Stimulated activated CD8-positive, alpha-beta memory T cell treated with anti-CD3 and anti-CD28 coated beads, Interleukin-15, amount 100 ng/mL, for 4 hours (primary cell): Measurements from ENCODE around the gene RYK.

Source experiments
- DNase-seq, 2 donors: peaks; one replicate each; pipeline ENCODE4 v3.0.0-alpha.2; 2020; ENCODE audit warnings: low read depth in 2 of 2

RYK gene

DNA sequence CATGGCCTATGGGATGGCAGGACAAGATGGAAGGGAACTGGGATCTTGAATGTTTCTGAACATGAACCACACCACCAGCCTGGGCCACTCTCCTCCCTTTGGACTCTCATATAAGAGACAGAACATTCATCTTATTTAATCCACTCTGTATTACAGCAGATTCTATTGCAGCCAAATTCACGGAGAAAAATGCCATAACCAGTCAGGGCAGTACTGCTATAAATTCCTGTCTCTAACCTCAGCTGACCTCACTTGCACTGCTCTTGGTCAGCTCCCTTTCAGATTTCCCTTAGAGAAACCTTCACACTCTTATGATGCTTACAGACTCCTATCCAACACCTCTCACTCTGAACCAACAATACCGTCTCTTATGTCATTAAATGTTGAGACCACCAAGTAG is 101.4 kb downstream of the RYK start:
- DNase-seq: no peak

GRCh38 chr3:134148534-134148933 is 102.1 kb downstream of the RYK start:
- no peak for DNase-seq

DNA sequence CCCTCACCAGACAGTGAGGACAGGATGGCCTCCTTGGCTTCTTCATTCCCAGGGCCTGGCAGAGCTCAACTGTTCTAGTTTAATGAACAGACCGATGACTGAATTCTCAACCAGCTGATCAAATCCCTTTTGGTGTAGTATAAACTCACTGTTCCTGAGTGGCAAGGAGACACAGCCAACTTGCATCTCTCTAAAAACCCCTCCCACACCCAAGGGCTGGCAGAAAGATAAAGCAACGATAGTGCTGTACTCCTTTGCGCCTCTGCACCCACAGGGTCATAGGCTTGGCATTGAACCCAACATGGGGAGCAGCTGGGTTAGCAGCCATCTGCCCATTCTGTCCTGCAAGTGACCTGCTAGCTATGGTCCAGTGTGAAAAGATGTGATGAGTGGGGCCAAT is 103.2 kb downstream of the RYK start:
- DNase-seq: no peak

DNA sequence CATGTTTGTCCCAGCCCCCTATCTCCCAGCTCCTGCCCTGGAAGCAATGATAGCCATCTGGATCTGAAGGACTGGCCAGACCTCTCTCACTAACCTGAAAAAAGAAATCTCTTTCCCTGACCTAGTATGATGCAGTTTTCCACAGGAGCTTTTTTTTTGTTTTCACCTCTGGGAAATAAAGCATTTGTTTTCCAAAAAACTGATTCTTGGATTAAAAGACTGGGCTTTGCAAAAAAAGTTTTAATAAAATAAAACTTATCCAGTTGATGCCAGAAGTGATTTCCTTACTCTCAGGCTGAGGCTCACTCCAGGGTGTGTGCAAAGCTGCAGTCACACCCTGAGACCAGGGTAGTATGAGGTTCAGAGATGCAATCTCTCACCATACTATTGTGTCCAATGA is 104.0 kb downstream of the RYK start:
- no peak for DNase-seq

- DNase-seq: no peak
Observed at GRCh38 chr3:134145183-134145582, 105.5 kb downstream of the RYK start.

- no peak for DNase-seq
Observed at GRCh38 chr3:134144694-134145093, 106.0 kb downstream of the RYK start.

DNA sequence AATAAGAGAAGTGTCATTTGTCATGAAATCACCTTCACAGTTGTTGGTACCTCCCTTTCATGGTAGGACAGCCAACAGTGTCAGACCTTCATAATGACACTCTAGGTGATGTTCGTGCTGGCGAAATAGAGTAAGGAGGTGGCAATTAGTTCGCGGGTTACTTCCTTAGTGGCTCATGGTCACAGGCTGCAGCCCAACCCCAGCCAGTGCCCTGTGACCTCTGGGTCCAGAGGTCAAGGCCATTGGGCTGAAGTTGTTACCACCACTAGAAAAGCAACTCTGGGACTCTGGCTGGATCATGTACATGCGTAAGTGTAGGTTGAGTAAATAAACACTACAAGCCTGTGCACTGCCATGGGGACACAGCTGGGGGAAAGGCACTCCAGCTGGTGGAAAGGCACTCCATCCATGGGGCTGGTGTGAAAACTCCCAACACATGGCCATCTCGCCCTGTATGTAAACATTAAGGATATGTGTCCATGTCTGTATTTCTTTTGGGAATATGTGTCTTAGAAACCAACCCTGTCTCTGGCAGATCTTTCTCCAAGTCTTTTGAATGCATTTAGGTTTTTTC is 106.7 kb downstream of the RYK start:
- DNase-seq: no peak

GRCh38 chr3:134136604-134137003 is 114.1 kb downstream of the RYK start:
- no peak for DNase-seq

DNA sequence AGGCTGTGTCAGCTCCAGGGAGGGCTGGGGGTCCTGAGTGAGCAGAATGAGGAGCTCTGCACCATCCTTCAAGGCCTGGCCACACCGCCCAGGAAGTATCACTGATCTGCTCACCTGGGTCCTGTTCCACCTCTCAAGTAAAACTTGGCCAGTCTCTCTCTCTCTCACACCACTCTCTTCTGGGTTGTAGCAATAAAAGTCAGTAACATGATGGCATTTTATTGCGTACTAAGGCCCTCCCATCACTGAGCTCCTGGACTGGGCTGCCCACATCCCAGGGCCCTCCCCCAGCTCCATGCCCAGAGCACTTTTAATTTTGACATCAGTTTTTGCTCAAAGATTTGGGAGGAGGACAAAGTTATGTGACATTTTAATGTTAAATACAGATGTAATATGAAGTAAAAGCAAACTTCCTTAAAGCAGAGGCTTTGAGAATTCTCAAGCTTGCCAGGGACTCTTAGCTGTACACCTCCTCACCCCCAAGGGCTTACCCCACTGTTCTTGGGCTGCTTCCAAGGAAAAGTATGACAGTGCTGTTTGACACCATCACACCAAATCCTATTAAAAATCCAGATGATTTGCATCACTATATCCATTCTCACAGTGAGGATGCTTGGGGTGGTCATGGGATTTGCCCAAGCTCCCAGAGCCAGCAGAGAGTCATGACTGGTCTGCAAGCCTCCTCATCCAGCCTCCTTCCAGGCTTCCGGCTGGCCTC is 115.8 kb downstream of the RYK start:
- DNase-seq: no peak

DNA sequence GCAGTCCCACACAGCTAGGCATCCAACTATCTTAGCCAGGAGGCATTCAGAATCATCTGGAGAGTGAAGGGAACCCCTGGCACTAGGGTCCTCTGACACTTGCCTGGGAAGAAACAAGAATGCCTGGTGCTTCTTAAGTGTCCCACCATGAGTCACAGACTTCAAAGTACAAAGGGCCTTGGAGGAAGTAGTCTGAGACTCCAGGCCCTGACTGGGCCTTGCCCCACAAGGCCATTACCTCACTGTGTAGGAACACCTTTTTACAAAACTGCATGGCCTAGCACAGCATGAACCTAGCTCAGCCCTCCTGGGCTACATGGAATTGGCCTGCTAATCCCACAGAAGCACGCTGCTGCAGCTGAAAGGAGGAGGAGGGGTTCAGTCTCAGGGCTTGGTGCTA is 116.4 kb downstream of the RYK start:
- DNase-seq: no peak

GRCh38 chr3:134132961-134133360 is 117.7 kb downstream of the RYK start:
- no peak for DNase-seq

GRCh38 chr3:134126153-134126552 is 124.5 kb downstream of the RYK start:
- no peak for DNase-seq

GRCh38 chr3:134114726-134115125 is 135.9 kb downstream of the RYK start:
- no peak for DNase-seq

DNA sequence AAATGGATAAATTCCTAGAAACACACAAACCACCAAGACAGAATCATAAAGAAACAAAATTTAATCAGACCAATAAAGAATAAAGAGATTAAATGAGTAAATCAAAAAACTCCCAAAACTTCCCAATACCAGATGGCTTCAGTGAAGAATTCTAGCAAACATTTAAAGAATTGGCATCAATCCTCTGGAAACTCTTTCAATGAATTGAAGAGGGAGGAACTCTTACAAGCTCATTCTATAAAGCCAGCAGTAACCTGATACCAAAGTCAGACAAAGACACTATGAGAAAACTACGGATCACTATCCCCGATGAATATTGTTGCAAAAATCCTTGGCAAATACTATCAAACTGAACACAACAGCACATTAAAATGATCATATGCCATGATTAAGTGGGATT is 139.0 kb downstream of the RYK start:
- DNase-seq: no peak

DNA sequence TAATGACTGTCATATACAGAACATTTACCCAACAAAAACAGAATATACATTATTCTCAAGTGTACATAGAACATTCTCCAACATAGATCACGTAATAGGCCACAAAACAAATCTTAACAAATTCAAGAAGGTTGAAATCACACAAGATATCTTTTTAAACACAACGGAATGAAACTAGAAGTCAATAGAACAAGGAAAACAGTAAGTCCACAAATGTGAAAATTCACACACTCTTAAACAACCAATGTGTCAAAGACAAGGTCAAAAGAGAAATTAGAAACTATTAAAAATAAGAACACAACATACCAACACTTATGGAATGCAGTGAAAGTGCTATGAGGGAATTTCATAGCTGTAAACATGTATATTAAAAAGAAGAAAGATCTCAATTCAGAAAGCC is 139.7 kb downstream of the RYK start:
- no peak for DNase-seq
